Panc1 (cell line): ENCODE measurements around the gene MAP3K14. TPM values are rescaled to one million over a fixed set of nuclear protein-coding genes. Genes with fewer than 3 reads are reported as not detected.

Experiments used
- ATAC-seq: fragments of 200-7000 bp; cut with Tn5 transposase; 2 replicates; pipeline ENCODE4 v1.9.1; 2020; ENCODE audit warnings: mild to moderate bottlenecking, moderate library complexity
- BruUV-seq: library from RNA; stranded (reverse); fragments of 400-500 nt; replicated peaks from 2 replicates; lab custom pipeline; 2021; lab: Mats Ljungman, UMichigan
- CTCF ChIA-PET: fragments of 300-600 bp; sonication (Branson Sonifier 250); formaldehyde crosslinking; loops from one replicate; lab custom pipeline; 2022; ENCODE audit warnings: antibody characterized with exemption; lab: Charles Lee
- POLR2A ChIA-PET: fragments of 300-600 bp; sonication (Branson Sonifier 250); formaldehyde crosslinking; loops from one replicate; lab custom pipeline; 2022; ENCODE audit warnings: antibody characterized with exemption; lab: Charles Lee
- DNase-seq: peaks from one replicate; pipeline ENCODE4 v3.0.0-alpha.2; 2010; ENCODE audit warnings: low read depth, low spot score
- H3K27ac ChIP-seq: 2 replicates; pipeline ENCODE4 v1.5.1; 2011; ENCODE audit warnings: mild to moderate bottlenecking, low read length, inconsistent platforms
- H3K27me3 ChIP-seq: fragments of 200-500 bp; sonication (Bioruptor generic); 2 replicates; pipeline ENCODE4 v1.6.0; 2014; ENCODE audit warnings: low read length, inconsistent platforms; ENCODE audit not compliant: control insufficient read depth, insufficient read depth
- H3K36me3 ChIP-seq: fragments of 200-500 bp; sonication (Bioruptor generic); 2 replicates; pipeline ENCODE4 v1.5.1; 2014; ENCODE audit warnings: inconsistent platforms, mild to moderate bottlenecking, low read length, moderate library complexity; ENCODE audit not compliant: control insufficient read depth, insufficient read depth
- H3K4me1 ChIP-seq: 2 replicates; pipeline ENCODE4 v1.5.1; 2011; ENCODE audit warnings: inconsistent platforms, mild to moderate bottlenecking, low read length, moderate library complexity; ENCODE audit not compliant: control insufficient read depth, insufficient read depth
- H3K4me3 ChIP-seq, 2 experiments: 2 replicates each; pipeline ENCODE4 v1.5.1; 2011 to 2012; ENCODE audit warnings: low read depth in 2 of 2, low read length in 2 of 2, mild to moderate bottlenecking in 2 of 2, inconsistent platforms in 1 of 2, moderate library complexity in 1 of 2
- H3K9me3 ChIP-seq: fragments of 200-500 bp; sonication (Bioruptor generic); 2 replicates; pipeline ENCODE4 v1.5.1; 2014; ENCODE audit warnings: low read depth, mild to moderate bottlenecking, inconsistent platforms, low read length, moderate library complexity; ENCODE audit not compliant: control insufficient read depth, insufficient read depth
- CTCF ChIP-seq: fragments of 450-650 bp; IDR thresholded peaks from 2 replicates; pipeline ENCODE4 v1.5.1; 2017; ENCODE audit warnings: mild to moderate bottlenecking
- POLR2AphosphoS5 ChIP-seq: IDR thresholded peaks from 2 replicates; pipeline ENCODE4 v1.6.1; 2012; ENCODE audit warnings: mild to moderate bottlenecking, low read depth, low read length, moderate library complexity
- REST ChIP-seq, 2 experiments: IDR thresholded peaks; 2 replicates each; pipeline ENCODE4 v1.6.1; 2011 to 2012; ENCODE audit warnings: low read depth in 2 of 2, control low read depth in 1 of 2, low read length in 1 of 2, mild to moderate bottlenecking in 1 of 2, moderate library complexity in 1 of 2; ENCODE audit not compliant: insufficient read depth in 1 of 2
- SIN3A ChIP-seq: IDR thresholded peaks from 2 replicates; pipeline ENCODE4 v1.6.1; 2012; ENCODE audit warnings: low read depth, mild to moderate bottlenecking, low read length, moderate library complexity, borderline replicate concordance; ENCODE audit not compliant: insufficient read depth
- TCF7L2 ChIP-seq: IDR thresholded peaks from 2 replicates; pipeline ENCODE4 v1.6.1; 2011; ENCODE audit warnings: mild to moderate bottlenecking, low read depth, low read length, inconsistent platforms
- in situ Hi-C: cut with HindIII; loops from 2 replicates; pipeline ENCODE4 v1.10.0; 2016; ENCODE audit warnings: low sequenced_read_pairs, low pct_unique_long_range_greater_than_20kb
- intact Hi-C: fragments of 100-400 bp; cut with micrococcal nuclease; formaldehyde crosslinking; loops from one replicate; pipeline ENCODE4 v1.10.0; 2022; ENCODE audit not compliant: unreplicated experiment
- total RNA-seq: library from RNA; stranded (reverse); gene quantifications from one replicate; pipeline ENCODE4 v1.2.1, GENCODE V29; 2021; ENCODE audit not compliant: unreplicated experiment

MAP3K14 gene
- total RNA-seq, 1 experiment from 2014 or later, result 80.8 TPM

GRCh38 chr17:45264430-45264829 is 52.4 kb downstream of the MAP3K14 start:
- H3K9me3 ChIP-seq, result no peaks in the 10 kb centered on the region
- H3K4me3 ChIP-seq, result no peak overlapping the region
- no peak for TF ChIP-seq POLR2AphosphoS5
- TF ChIP-seq SIN3A, result 0 out of 2 replicates have a peak, but pooled peaks have one; percentile 36
- CTCF ChIA-PET, result no interaction called here
- POLR2A ChIA-PET, result interaction anchor here (0.9 kb wide), 1 partner anchor 55 kb away, joined by 3 read pairs; no protein-coding TSS in a partner anchor
- BruUV-seq, result no TSS peak
- intact Hi-C loops (no loop called here), in situ Hi-C loops (no loop called here)
- ATAC-seq, result no peak
- no peak for DNase-seq
- H3K4me1 ChIP-seq, result peaks cover 73% of the 10 kb centered on the region
- peaks cover 6% of the 10 kb centered on the region for H3K36me3 ChIP-seq
- no peaks in the 10 kb centered on the region for H3K27me3 ChIP-seq
- H3K27ac ChIP-seq, result peak overlapping the region; percentile 52

- ATAC-seq, result peak; percentile 29
- CTCF ChIA-PET, result interaction anchor here (0.7 kb wide), 1 partner anchor 44 kb away, joined by 3 read pairs; no protein-coding TSS in a partner anchor
- in situ Hi-C loops, result no loop called here
These were observed 53.4 kb downstream of the MAP3K14 start for GRCh38 chr17:45263477-45263860.

More at GRCh38 chr17:45263477-45263860, 53.4 kb downstream of the MAP3K14 start:
- Histone ChIP-seq H3K27me3 (no peaks in the 10 kb centered on the region), H3K9me3 (no peaks in the 10 kb centered on the region), H3K4me3 (no peak overlapping the region), H3K27ac (peak overlapping the region; percentile 52), H3K36me3 (peaks cover 3% of the 10 kb centered on the region; the same call in 1 of the 2 replicates), H3K4me1 (peaks cover 68% of the 10 kb centered on the region)
- no peak for DNase-seq
- POLR2A ChIA-PET, result no interaction called here
- BruUV-seq, result TSS peak; percentile 15
- intact Hi-C loops, result no loop called here
- TF ChIP-seq CTCF (no peak), POLR2AphosphoS5 (no peak), SIN3A (no peak), TCF7L2 (no peak), REST (IDR thresholded peaks at IDR 0.05; ENCODE audit: insufficient read depth in 1 of 2, low read depth in 2 of 2, low read length in 1 of 2) (no peak)
